GM06990 (cell line): ENCODE measurements around the gene VSIG10.
A peak's percentile ranks its signal among the peaks of the same experiment; 100 is the strongest.

ENCODE experiments used
- DNase-seq: peaks from one replicate; pipeline ENCODE4 v3.0.0-alpha.2; 2011; ENCODE audit not compliant: insufficient read length; ENCODE audit errors: extremely low read depth
- H3K27me3 ChIP-seq: replicated peaks from 2 replicates; pipeline ENCODE4 v1.6.0; 2011; ENCODE audit warnings: low read length; ENCODE audit not compliant: control insufficient read depth, insufficient read depth
- H3K36me3 ChIP-seq: 2 replicates; pipeline ENCODE4 v1.5.1; 2011; ENCODE audit warnings: low read length; ENCODE audit not compliant: control insufficient read depth, insufficient read depth
- H3K4me3 ChIP-seq: replicated peaks from 2 replicates; pipeline ENCODE4 v1.5.1; 2011; ENCODE audit warnings: low read depth, mild to moderate bottlenecking, control low read depth, low read length
- CTCF ChIP-seq: IDR thresholded peaks from 2 replicates; pipeline ENCODE4 v1.5.1; 2011; ENCODE audit warnings: low read length, control low read depth, mild to moderate bottlenecking, inconsistent platforms; ENCODE audit not compliant: insufficient read depth, poor library complexity, severe bottlenecking

The VSIG10 gene

GRCh38 chr12:118145113-118145797, 41.4 kb upstream of the VSIG10 start:
- Histone ChIP-seq H3K4me3 (no peak overlapping the region), H3K36me3 (peaks cover 12% of the 10 kb centered on the region), H3K27me3 (no peaks in the 10 kb centered on the region)
- peak; percentile 55 for DNase-seq
- TF ChIP-seq CTCF: no peak

- Histone ChIP-seq H3K4me3 (no peak overlapping the region), H3K27me3 (no peaks in the 10 kb centered on the region), H3K36me3 (peaks cover 15% of the 10 kb centered on the region)
- TF ChIP-seq CTCF: no peak
- DNase-seq: no peak
These were observed 40.7 kb upstream of the VSIG10 start for GRCh38 chr12:118144499-118144898.

- no peak for TF ChIP-seq CTCF
- no peak for DNase-seq
- no peak overlapping the region for H3K4me3 ChIP-seq
- H3K27me3 ChIP-seq: no peaks in the 10 kb centered on the region
- peaks cover 18% of the 10 kb centered on the region for H3K36me3 ChIP-seq
These were observed 37.0 kb upstream of the VSIG10 start for GRCh38 chr12:118140825-118141224.

GRCh38 chr12:118137148-118137678, 33.4 kb upstream of the VSIG10 start:
- no peak for DNase-seq
- Histone ChIP-seq H3K36me3 (peaks cover 11% of the 10 kb centered on the region), H3K4me3 (peak overlapping the region; percentile 95), H3K27me3 (no peaks in the 10 kb centered on the region)
- TF ChIP-seq CTCF: no peak

GRCh38 chr12:118136559-118137003, 32.8 kb upstream of the VSIG10 start:
- peak overlapping the region; percentile 95 for H3K4me3 ChIP-seq
- H3K36me3 ChIP-seq: peaks cover 11% of the 10 kb centered on the region
- TF ChIP-seq CTCF: no peak
- peak; percentile 65 for DNase-seq
- H3K27me3 ChIP-seq: no peaks in the 10 kb centered on the region
